GM19351 (cell line): ENCODE data around the gene GALNT18.

Experiments used
- ATAC-seq: cut with Tn5 transposase; IDR thresholded peaks from one replicate; pipeline ENCODE4 v1.9.1; 2021; ENCODE audit warnings: mild to moderate bottlenecking, moderate library complexity; ENCODE audit not compliant: unreplicated experiment

Gene GALNT18

GRCh38 chr11:11251394-11251970 lies 370.3 kb downstream of the GALNT18 start:
- ATAC-seq = peak; percentile 64

- no peak for ATAC-seq
Observed at GRCh38 chr11:11250470-11250869, 371.3 kb downstream of the GALNT18 start.

- no peak for ATAC-seq
Observed at GRCh38 chr11:11247576-11247975, 374.2 kb downstream of the GALNT18 start.

- ATAC-seq = no peak
Observed at GRCh38 chr11:11247086-11247485, 374.7 kb downstream of the GALNT18 start.

- ATAC-seq = no peak
Observed at GRCh38 chr11:11246166-11246565, 375.6 kb downstream of the GALNT18 start.

- ATAC-seq = no peak
Observed at GRCh38 chr11:11245453-11245852, 376.4 kb downstream of the GALNT18 start.

GRCh38 chr11:11244470-11245080 lies 377.2 kb downstream of the GALNT18 start:
- peak; percentile 17 for ATAC-seq

- ATAC-seq = peak; percentile 75
Observed at GRCh38 chr11:11243590-11244469, 378.0 kb downstream of the GALNT18 start.

GRCh38 chr11:11243209-11243589 lies 378.6 kb downstream of the GALNT18 start:
- no peak for ATAC-seq

GRCh38 chr11:11241284-11241683 lies 380.5 kb downstream of the GALNT18 start:
- ATAC-seq = no peak

GRCh38 chr11:11239959-11240358 lies 381.8 kb downstream of the GALNT18 start:
- ATAC-seq = no peak

GRCh38 chr11:11237070-11237832 lies 384.6 kb downstream of the GALNT18 start:
- no peak for ATAC-seq

GRCh38 chr11:11236498-11237059 lies 385.2 kb downstream of the GALNT18 start:
- no peak for ATAC-seq

GRCh38 chr11:11231763-11232162 lies 390.0 kb downstream of the GALNT18 start:
- ATAC-seq = no peak

- peak; percentile 69 for ATAC-seq
Observed at GRCh38 chr11:11230802-11231562, 390.8 kb downstream of the GALNT18 start.

- no peak for ATAC-seq
Observed at GRCh38 chr11:11230087-11230486, 391.7 kb downstream of the GALNT18 start.

GRCh38 chr11:11229647-11230046 lies 392.2 kb downstream of the GALNT18 start:
- no peak for ATAC-seq

- no peak for ATAC-seq
Observed at GRCh38 chr11:11227296-11228085, 394.3 kb downstream of the GALNT18 start.
